Neutrophil (primary cell): ENCODE results near the gene ZNF330.

Experiments used
- H3K27ac ChIP-seq: fragments of 200-600 bp; sonication (generic); 2 replicates; pipeline ENCODE4 v1.5.1; 2016; ENCODE audit warnings: mild to moderate bottlenecking, moderate library complexity
- H3K27me3 ChIP-seq: fragments of 200-600 bp; sonication (generic); 2 replicates; pipeline ENCODE4 v1.6.0; 2016; ENCODE audit warnings: mild to moderate bottlenecking
- H3K36me3 ChIP-seq: fragments of 200-600 bp; sonication (generic); 2 replicates; pipeline ENCODE4 v1.5.1; 2017
- H3K4me1 ChIP-seq, 2 experiments: fragments of 200-600 bp in 1 of 2; sonication (generic) in 1 of 2; 1 replicate in 1 of 2; 2 replicates in 1 of 2; pipeline versions ENCODE4 v1.5.1 to v1.6.1; 2013 to 2016; ENCODE audit warnings: low read depth in 1 of 2, low read length in 1 of 2, mild to moderate bottlenecking in 1 of 2, moderate library complexity in 1 of 2; ENCODE audit not compliant: control insufficient read depth in 1 of 2, insufficient read depth in 1 of 2
- H3K4me3 ChIP-seq, 2 experiments: fragments of 200-600 bp in 1 of 2; sonication (generic) in 1 of 2; 1 replicate in 1 of 2; 2 replicates in 1 of 2; pipeline ENCODE4 v1.5.1; 2013 to 2016; ENCODE audit warnings: low read depth in 1 of 2, low read length in 1 of 2, mild to moderate bottlenecking in 1 of 2, moderate library complexity in 1 of 2
- H3K9me3 ChIP-seq: fragments of 200-600 bp; sonication (generic); 2 replicates; pipeline ENCODE4 v1.5.1; 2016
- TF ChIP-seq, protein P1 (sequence below): fragments of 200-600 bp; sonication (generic); IDR thresholded peaks from 2 replicates; pipeline ENCODE4 v1.5.1; 2016; ENCODE audit warnings: antibody characterized with exemption

Gene ZNF330

DNA sequence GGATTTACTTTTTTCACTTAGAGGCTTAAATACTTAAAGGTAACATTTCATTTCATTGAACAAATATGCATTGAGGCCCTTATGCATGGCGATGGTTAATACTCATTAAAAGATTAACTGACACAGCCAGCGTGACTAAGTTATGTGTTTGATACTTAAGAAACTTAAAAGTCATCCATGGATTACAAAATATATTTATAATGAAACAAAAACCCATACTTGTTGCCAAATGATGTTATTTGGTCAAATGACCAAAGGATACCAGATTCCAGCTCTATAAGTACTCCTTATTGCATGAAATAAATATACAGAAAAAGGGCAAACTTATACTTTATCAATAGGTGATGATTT is 26.7 kb downstream of the ZNF330 start:
- H3K27me3 ChIP-seq: no peaks in the 10 kb centered on the region
- H3K9me3 ChIP-seq: no peaks in the 10 kb centered on the region
- H3K4me3 ChIP-seq: no peak overlapping the region
- H3K36me3 ChIP-seq: no peaks in the 10 kb centered on the region
- TF ChIP-seq, protein P1, sequence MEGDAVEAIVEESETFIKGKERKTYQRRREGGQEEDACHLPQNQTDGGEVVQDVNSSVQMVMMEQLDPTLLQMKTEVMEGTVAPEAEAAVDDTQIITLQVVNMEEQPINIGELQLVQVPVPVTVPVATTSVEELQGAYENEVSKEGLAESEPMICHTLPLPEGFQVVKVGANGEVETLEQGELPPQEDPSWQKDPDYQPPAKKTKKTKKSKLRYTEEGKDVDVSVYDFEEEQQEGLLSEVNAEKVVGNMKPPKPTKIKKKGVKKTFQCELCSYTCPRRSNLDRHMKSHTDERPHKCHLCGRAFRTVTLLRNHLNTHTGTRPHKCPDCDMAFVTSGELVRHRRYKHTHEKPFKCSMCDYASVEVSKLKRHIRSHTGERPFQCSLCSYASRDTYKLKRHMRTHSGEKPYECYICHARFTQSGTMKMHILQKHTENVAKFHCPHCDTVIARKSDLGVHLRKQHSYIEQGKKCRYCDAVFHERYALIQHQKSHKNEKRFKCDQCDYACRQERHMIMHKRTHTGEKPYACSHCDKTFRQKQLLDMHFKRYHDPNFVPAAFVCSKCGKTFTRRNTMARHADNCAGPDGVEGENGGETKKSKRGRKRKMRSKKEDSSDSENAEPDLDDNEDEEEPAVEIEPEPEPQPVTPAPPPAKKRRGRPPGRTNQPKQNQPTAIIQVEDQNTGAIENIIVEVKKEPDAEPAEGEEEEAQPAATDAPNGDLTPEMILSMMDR: no peak
- no peak overlapping the region for H3K27ac ChIP-seq
- no peaks in the 10 kb centered on the region for H3K4me1 ChIP-seq

DNA sequence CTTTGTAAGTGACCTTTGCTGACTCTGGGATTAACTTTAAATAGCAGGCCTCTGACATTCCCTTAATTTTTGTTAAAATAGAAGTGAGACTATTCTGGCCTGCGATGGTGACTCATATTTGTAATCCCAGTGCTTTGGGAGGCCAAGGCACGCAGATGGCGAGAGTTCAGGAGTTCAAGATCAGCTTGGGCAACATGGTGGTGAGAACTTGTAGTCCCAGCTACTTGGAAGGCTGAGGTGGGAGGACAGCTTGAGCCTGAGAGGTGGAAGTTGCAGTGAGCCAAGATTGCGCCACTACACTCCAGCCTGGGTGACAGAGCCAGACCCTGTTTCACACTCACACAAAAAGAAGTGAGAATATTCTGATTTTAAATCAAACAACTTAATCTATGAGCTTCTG is 27.3 kb downstream of the ZNF330 start:
- Histone ChIP-seq H3K36me3 (no peaks in the 10 kb centered on the region), H3K9me3 (no peaks in the 10 kb centered on the region), H3K4me3 (no peak overlapping the region), H3K4me1 (no peaks in the 10 kb centered on the region), H3K27ac (no peak overlapping the region), H3K27me3 (no peaks in the 10 kb centered on the region)
- TF ChIP-seq, protein P1: no peak

DNA sequence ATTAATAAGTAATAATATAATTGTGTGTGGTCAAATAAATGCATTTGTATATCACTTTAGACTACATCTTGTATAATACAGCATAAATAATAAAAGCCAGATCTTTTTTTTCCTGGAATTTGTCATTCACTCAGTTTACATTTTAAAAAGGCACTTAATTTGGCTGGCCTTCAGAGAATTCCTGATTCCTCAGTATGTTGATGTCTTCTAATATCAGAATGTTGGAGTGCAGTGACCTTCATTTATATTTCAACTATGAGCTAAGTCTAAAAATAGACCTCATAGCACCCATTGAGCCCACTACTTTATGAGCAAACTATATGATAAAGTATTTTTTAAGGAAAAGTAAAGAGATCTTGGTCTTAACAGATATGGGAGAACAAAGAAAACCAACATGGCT is 27.8 kb downstream of the ZNF330 start:
- TF ChIP-seq, protein P1: no peak

DNA sequence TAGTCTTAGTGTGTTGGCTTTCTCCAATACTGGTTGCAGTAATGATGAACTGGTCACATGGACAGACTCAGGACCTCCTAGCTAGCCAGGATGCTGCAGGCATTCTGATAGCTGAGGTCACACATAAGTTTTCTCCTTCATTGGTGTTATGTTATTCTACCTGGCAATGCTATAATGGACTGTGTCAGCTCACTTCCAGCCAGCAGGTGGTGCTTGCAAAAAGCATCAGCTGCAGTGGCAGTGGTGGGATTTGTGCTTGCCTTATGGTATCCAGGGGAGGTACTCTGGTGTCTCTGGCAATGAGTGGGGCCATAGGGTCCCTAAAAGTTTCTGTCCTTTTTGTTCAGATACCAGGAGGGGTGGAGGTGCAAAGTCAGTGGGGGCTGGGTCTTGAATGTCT is 33.6 kb downstream of the ZNF330 start:
- H3K27me3 ChIP-seq: no peaks in the 10 kb centered on the region
- no peak overlapping the region for H3K27ac ChIP-seq
- TF ChIP-seq, protein P1: no peak
- no peaks in the 10 kb centered on the region for H3K36me3 ChIP-seq
- H3K9me3 ChIP-seq: no peaks in the 10 kb centered on the region
- H3K4me3 ChIP-seq: no peak overlapping the region
- H3K4me1 ChIP-seq: no peaks in the 10 kb centered on the region

More for the DNA sequence above, 27.8 kb downstream of the ZNF330 start:
- H3K27me3 ChIP-seq: no peaks in the 10 kb centered on the region
- no peaks in the 10 kb centered on the region for H3K4me1 ChIP-seq
- no peak overlapping the region for H3K4me3 ChIP-seq
- H3K36me3 ChIP-seq: no peaks in the 10 kb centered on the region
- no peak overlapping the region for H3K27ac ChIP-seq
- no peaks in the 10 kb centered on the region for H3K9me3 ChIP-seq

DNA sequence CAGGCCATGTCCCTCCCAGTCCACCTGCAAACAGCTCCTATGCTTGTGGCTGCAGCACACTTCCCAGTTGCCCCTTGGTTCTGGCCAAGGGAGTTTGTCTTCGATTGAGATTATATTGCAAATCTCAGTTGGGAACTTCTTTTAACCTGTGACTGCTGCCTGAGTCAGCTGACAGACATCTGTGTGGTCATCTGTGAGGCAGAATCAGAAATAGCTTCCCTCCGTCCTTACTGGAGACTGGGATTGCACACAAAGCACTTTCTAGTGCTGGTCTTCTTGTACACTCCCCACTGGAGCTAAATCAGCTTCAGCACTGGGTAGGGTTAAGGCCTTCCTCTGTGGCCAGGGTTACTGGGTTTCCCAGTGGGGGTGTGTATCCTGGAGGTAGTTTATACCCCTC is 34.3 kb downstream of the ZNF330 start:
- Histone ChIP-seq H3K4me1 (no peaks in the 10 kb centered on the region), H3K9me3 (no peaks in the 10 kb centered on the region), H3K27ac (no peak overlapping the region), H3K36me3 (no peaks in the 10 kb centered on the region), H3K4me3 (no peak overlapping the region), H3K27me3 (no peaks in the 10 kb centered on the region)
- TF ChIP-seq, protein P1: no peak

DNA sequence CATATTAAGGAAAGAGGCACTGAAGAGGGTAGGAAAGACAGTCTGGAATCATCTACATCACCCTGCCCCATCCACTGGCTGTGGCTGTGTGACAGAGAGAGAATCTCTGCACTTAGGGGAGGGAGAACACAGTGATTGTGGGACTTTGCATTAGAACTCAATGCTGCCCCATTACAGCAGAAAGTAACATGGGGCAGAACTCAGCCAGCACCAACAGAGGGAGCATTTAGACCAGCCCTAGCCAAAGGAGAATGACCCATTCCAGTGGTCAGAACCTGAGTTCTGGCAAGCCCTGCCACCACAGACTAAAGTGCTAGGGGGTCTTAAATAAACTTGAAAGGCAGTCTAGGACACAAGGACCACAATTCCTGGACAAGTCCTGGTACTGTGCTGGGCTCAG is 37.9 kb downstream of the ZNF330 start:
- H3K27me3 ChIP-seq: no peaks in the 10 kb centered on the region
- H3K4me1 ChIP-seq: no peaks in the 10 kb centered on the region
- no peak overlapping the region for H3K27ac ChIP-seq
- H3K4me3 ChIP-seq: no peak overlapping the region
- H3K36me3 ChIP-seq: no peaks in the 10 kb centered on the region
- no peaks in the 10 kb centered on the region for H3K9me3 ChIP-seq
- TF ChIP-seq, protein P1: no peak
